ENCODE measurements around the gene LMAN1L.
A peak's percentile ranks its signal among the peaks of the same experiment; 100 is the strongest.
"Not testable (repeated sequence)": the region's sequence is repeated elsewhere in the genome, so short reads cannot be mapped to it uniquely, and the experiment has no call there.

Gene LMAN1L

DNA sequence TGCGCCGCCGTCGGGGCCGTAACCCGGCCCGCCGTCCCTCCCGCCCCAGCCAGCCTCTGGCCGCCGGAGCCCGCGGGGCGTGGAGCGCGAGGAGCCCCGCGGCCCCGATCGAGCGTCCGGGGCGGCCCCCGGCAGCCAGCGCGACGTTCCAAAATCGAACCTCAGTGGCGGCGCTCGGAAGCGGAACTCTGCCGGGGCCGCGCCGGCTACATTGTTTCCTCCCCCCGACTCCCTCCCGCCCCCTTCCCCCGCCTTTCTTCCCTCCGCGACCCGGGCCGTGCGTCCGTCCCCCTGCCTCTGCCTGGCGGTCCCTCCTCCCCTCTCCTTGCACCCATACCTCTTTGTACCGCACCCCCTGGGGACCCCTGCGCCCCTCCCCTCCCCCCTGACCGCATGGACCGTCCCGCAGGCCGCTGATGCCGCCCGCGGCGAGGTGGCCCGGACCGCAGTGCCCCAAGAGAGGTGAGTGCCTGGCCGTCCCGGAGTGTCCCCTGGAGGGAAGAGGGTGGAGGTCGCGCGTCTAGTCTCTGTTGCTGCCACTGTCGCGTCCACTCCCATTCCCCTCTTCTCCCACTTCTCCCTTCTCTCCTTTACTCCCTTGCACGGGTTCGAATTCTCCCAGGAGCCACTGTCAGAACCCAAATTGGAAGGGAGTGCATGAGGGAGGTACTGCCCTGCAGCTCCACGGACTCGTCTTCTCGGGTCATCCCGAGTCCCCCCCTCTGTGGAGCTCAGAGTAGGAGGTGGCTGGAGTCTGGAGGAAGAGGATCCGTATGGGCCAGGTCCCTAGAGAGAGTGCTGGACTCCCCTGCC, 30.2 kb upstream of the LMAN1L start:
- DNase-seq = peak; percentile 53

DNA sequence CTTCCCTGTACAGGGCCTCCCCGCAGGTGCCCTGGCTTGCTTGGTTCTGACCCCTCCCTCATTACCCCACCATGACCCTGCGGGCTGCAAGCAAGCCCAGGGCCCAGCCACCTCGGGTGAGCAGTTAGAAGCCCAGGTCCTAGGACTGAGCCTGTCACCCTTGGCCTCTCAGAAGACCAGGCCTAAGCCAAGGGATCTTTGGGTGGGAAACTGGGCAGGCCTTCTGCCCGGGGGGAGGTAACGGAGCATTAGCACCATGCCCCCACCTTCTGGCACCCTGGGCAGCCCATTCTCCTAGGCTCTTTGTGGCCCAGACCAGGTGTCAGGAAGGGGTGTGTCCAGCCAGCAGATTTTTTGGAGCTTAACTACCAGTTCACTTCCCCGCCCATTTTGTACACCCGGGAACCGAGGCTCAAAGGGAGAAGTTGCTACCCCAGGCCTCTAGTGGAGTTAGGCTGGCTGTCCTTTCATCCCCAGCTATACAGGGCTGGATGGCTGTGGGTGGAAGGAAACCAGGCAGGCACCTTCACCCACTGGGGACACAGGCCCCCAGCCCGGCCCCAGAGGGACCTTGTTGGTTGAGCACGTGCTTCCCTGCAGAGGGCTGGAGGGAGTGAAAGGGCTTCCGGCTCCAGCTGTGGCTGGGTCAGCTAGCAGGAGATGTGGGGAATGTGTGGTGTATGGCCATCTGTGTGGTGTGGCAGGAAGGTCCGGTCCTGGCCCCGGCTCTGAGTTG, 29.4 kb upstream of the LMAN1L start:
- DNase-seq = peak; percentile 53

DNA sequence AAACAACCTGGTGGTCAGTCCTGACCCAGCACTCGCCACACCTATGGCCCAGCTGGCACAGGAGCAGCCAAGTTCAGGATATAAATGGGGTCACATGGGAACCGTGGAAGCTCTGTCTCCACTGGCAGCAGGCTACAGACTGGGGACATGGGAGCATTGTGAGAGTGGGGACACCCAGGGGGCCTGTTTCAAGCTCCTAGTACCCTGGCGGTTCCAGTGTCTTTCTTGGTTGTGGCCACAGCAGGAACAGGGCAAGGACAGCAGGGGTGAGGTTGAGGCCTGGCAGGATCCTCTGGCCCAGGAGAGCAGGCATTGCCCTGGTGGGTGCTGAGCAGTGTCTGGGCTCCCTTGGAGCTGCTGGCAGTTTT, 28.8 kb upstream of the LMAN1L start:
- DNase-seq = no peak

DNA sequence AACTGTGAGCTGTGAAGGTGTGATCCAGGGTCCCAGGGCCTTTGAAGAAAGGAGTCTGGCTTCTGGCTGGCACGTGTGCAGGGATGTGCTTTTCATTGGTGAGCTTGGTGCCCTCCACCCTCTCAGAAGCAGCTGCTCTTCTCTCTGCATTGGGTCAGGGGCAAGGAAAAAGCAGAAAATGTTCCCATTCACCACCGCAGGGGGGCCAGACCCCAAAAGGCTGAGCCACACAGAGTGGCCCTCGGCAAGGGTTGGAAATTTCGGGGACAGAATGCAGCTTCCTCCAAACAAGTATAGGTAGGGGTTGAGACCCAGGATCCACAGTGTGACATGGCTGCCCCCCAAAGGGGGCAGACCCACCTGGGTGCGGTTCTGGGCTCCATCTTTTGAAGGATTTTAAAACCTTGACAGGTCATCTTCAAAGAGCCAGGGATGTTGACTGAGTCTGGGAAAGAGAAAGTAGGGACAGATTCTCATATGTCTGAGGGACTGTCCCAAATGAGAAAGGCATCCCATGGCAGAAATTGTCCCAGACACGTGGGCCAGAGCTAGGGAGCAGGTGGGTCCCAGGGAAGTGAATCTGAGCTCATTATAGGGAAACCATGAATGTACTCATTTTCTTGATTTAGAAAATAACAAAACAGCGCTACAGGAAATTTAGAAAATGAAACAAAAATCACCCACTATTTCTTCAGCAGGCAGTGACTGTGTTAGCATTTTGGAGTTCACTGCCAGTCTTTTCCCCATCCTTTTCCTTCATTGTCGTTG, 28.0 kb upstream of the LMAN1L start:
- no peak for DNase-seq

DNA sequence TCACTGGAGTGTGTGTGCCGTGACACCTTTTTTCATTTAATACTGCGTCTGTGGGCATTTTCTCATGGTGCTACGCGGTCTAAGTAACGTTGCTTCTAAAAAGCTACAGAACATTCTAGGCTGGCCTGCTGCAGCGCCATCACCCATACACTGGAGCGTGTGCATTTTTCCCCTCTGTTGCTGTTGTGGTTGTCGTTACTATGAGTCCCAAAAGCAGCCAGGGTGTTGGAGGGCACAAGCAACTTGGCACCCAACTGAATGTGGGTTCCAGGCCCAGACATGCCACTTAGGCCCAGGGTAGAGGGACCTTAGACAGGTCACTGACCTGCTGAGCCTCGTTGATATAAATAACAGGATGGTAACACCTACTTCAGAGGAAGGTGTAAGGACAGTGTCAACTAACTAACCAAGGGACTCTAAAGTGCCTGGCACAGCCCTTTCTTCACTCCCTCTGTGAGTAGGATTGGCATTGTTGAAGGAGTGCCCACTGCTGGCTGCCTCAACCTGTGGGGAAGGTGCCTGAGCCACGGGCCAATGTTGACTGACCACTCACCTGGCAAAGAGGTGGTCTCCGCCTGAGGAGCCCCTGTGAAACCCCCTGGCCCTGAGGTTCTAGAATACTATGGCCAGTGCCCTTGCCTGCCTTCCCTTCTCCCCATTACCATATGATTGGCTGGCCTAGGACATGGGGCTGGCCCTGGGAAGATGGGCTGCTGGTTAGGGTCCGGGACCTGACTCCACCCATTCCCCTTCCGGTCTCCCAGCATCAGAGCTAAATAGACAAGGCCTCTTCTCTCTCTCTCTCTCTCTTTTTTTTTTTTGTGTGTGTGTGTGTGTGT, 27.2 kb upstream of the LMAN1L start:
- no peak for DNase-seq

DNA sequence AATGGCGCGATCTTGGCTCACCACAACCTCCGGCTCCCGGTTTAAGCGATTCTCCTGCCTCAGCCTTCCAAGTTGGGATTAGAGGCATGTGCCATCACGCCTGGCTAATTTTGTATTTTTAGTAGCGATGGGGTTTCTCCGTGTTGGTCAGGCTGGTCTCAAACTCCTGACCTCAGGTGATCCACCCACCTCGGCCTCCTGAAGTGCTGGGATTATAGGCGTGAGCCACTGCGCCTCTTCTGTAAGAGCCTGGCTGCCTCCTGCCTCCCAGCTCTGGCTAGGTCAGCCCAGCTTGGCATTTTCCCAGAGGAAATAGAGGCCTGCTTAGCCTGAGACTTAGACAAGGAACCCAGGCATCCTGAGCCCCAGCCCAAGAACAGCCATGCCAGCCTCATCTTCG, 26.6 kb upstream of the LMAN1L start:
- DNase-seq = not testable (repeated sequence)

DNA sequence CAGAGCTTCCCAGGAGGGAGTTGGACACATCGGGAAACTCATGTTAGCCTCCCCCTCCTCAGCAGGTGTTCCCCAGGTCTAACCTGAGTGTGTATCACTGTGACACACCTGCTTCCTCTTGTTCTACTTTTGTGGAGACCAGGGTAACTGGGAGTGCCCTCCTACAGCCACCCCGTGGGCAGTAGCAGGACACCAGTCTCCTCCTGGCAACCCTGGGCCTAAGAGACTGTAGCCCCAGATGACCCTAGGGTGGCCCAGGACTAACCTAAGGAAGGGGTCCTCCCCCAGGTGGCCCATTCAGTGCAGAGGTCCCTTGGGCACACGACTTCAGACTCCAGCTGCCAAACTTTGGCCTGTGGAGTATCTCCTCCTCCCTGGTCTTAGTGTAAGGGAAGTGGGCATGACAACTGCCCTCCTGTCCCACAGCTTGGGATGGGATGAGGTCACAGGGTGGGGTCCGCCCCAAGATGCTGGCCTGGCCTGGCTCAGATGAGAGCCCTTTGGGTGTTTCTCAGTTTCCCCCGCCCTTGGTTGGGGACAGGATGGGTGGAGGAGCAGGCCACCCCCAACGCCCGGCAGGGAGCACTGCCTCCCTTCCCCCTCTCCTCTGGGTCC, 26.0 kb upstream of the LMAN1L start:
- DNase-seq = no peak

DNA sequence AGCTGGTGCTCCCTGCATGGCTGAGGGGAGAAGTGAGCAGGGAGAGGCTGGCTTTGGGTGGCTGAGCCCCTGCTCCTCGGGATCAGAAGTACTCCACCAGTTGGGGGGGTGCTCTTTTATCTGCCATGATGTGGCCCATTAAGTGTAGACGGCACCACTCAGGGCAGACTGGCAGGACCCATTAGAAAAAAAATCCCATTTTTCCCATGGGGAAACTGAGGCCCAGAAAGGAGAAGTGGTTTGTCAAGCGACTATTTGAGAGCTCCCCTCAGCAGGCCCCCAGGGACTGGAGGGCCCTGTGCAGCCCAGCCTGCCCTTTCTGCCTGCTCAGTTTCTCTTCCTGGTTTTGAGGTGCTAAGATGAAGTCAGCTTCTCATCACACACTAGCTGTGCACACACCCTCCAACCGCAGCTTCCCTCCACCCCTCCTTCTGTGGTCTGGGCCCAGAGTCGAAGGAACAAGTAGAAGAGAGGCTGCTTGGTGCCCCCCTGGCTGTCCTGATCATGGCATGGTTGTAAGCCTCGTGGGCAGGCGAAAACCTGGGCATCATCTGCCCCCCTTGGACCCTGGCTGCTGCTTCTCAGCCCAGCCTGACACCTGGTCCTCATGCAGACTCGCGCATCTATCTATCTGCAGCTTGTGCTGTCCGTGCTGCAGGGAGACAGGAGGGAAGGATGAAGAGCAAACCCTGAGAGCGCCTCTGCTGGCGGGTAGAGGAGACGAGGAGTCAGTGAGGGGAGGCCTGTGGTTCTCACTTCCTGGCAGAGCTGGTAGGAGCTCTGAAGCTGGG, 25.2 kb upstream of the LMAN1L start:
- DNase-seq = peak; percentile 75

DNA sequence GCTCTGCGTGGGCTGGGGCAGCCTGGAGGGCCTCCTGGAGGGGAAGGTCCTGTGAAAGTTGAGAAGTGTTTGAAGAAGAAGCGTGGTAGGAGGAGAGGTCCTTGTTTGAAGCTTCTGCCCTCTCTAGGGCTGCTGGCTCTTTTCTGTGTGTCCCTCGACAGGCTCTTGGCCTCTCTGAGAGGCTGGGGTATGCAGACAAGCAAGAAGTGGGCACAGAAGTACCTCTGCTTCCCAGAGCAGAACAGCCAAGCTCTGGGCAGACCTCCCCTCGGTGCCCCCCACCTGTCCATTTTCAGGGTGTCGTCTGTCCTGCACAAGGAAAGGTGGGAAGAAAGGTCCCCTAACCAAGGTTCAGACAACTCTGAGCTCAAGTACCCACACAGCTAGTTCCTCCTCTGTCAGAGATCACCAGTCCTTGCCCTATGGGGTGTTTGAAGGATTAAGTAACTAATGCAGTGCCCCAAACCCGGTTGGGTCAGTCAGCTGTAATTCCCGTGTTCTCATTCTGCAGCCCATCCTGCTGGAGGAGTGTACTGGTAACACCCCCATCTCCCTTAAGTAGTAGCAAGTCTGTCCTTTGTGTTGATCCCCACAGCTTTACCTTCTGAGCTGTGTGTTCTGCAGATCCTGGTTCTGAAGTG, 24.5 kb upstream of the LMAN1L start:
- no peak for DNase-seq

DNA sequence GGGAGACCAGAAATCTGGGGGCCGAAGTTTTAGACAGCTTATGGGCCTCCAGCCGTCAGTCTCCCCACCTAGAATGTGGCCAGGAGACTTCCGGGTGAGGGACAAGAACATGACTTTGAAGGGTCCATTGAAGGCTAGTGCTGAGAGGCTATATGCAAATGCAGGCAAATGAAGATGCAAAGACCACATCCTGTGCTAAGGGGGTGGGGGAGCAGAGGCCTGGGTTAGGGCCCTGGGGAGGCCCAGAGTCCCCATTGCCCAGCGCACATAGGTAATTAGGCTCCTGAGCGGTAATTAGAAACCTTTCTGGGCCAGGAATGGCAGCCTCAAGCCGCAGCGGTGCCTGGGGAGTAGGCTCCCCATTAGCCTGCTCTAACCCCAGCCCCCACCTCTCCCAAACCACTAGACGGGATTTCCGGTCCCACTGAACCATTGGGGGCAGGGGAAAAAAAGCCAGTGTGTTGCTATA, 23.9 kb upstream of the LMAN1L start:
- DNase-seq = no peak

DNA sequence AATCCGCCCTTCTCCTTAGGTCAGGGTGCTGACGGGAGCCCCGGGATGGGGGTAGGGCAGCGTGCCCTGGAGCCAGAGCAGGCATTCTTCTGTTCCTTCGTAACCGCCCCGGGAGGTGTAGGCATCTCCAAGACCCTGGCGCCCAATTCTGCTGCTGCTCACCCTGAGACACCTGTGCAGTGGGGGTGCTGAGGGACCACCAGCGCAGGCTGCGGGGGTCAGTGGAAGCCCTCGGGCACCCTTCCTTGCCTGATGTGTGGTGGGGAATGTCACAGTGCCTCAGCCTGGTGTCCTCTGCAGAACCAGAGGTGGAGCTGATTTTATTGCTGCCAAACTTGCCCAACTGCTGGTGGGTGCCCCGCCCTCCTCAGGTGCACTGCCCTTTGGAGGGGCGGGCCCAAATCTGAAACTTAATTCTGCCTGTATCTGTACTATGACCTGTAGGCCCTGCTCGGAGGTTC, 23.4 kb upstream of the LMAN1L start:
- DNase-seq = no peak

DNA sequence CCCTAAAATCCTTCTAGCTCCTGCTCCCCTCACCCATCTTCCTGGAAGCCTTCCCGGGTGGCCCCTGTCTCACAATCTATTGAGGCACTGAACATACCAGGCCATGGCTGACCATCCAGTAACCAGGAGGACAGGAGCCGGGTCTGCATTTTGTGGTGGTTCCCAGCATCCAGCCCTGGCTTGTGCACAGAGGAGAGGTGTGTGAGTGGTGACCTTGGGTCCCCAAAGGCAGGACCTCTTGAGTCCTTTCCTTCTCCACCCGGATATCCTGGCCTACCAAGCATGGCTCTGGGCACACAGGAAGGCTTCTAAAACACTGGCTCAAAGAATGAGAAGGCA, 22.9 kb upstream of the LMAN1L start:
- no peak for DNase-seq

DNA sequence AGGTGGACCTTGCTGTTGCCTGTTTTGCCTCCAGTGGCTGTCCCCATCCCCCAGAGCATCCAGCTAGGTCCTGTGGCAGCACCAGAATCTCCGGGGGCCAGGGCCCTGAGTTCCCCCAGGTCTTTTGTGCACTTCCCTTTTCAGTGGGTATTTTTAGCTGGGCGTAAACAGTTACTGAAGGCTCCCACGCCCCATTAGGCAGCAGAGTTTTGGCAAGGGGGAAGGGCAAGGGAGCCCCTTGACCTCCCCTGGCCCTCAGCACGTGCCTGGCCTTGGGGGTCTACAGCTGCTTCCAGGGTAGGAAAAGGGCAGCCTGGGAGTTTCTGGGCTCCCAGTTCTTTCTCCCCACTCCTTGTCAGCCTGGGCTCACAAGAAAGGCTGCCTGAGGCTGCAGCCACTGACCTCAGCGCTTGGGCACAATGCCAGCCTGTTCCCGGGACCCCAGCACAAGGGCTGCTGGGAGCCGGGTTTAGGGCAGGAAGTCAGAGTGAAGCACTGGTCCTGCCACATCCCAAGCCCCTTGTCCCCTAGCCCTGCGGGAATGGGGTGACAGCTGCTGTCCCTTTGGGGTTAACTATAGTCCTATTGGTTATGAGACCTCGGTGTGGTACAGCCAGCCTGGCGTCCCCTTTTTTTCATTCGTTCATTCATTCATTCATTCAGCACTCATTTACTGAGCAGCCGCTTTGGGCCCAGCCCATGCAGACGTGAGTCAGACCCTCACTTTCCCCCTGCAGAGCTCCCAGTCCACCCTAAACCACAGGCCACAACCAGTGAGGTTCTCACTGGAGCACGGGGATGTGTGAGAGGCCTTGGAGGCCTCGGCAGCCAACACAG, 22.3 kb upstream of the LMAN1L start:
- DNase-seq = no peak

DNA sequence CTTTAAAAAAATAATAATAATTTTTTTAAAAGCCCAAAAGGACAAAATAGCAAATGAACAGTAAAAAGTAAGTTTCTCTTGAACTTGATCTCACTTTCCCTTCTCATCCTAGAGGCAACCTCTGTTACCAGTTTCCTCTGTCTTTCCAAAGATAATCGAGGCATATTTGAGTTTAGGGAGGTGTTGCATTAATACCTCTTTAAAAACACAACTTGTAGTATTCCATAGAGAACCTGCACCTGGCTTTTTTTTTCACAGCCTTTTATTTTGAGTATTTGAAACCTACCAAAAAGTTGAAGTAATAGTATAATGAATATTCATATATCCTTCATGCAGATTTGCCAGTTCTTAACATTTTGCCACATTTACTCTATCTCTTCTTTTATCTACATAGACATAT, 21.6 kb upstream of the LMAN1L start:
- no peak for DNase-seq

DNA sequence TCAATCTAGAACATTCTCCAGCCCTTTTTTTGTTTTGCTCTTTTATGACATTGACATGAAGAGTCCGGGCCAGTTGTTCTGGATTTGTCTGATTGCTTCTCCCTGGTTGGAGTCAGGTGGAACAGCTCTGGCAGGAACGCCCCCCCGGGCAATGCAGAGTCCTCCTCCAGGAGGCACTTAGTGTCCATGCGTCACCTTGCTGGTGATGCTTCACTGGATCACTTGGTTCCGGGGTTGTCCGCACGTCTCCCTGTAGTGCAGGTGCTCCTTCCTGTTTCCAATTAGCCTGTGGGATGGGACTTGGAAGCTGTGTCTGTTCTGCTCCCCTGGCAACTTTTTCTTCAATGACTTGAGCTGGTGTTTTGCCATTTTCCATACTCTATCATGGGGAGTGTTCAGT, 21.0 kb upstream of the LMAN1L start:
- DNase-seq = no peak

DNA sequence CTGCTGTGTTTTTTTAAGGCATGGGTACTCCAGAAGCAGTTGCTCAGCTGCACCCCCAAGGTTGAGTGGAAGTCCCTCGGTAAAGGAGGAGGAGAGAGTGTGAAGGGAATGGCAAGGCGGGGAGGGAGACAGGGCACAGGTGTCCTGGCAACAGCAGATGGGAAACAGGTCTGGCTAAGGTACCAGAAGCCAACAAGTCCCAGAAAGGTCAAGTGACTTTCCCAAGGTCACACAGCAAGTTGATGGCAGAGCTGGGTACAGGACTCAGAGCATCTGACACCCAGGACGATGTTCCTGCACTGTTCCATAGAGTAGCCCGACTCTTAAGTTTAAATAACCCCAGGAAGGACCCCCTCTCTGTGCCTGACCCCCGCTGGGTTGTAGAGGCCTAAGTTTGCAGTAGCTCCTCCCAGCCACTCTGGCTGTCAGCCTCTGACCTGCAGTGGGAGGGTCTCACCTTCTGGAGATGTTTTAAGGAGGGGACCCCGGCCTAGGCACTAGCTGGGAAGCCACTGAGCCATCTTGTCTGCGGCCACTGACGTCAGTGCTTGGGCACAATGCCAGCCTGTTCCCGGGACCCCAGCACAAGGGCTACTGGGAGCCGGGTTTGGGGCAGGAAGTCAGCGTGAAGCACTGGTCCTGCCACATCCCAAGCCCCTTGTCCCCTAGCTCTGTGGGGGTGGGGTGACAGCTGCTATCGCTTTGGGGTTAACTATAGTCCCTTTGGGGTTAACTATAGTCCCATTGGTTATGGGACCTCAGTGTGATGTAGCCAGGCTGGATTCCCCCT, 20.2 kb upstream of the LMAN1L start:
- no peak for DNase-seq

DNA sequence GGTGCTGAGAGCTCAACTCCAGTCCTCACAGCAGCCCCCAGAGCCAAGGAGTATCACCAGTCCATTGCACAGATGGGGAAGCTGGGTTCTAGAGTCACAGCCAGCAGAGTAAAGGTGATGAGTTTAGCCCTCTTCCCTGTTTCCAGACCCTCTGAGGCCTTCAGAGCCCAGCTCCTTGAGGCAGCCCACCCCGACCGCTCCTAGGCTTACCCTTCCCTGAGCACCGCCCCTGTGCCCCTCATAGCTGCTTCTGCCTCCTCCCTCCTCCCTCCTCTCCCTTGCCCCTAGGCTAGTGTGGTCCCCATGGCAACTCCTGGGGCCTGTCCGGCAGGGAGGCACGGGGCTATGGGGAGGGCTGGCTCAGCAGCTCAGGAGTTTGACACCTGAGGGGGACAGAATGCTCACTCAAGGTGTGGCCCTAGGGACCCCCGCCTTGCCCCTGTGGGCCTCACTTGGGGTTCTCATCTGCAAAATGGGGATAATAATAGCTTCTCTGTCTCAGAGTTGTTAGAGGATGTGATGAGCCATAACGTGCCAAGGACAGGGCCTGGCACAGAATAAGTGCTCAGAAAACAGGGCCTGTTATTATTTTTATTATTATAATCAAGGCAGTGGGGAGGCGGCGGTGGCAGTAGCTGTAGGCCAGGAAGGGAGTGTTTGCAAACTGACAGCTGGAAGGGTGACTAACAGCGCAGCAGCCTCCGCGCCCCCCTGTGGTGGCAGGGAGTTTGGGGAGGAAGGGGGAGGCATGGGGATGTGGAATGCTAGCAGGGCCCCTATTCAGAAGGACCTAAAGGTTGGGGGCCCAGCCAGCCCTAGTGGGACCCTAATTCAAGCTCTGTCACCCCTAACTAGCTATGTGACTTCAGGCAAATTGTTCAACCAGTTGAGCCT, 19.3 kb upstream of the LMAN1L start:
- no peak for DNase-seq
